Thyroid gland (tissue), 4 donors: ENCODE measurements around the gene PLBD2.

Source experiments
- CTCF ChIP-seq, 6 experiments: fragments of 200-600 bp in 3 of 6; fragments of 450-650 bp in 3 of 6; sonication (generic) in 3 of 6; IDR thresholded peaks; one replicate each; pipeline ENCODE4 v1.5.1; 2016 to 2019; ENCODE audit warnings: antibody characterized with exemption in 6 of 6, mild to moderate bottlenecking in 2 of 6, inconsistent platforms in 1 of 6, moderate library complexity in 1 of 6
- POLR2A ChIP-seq, 2 donors: fragments of 450-650 bp; IDR thresholded peaks; one replicate each; pipeline ENCODE4 v1.6.1; 2017; ENCODE audit warnings: antibody characterized with exemption in 2 of 2, mild to moderate bottlenecking in 2 of 2, moderate library complexity in 1 of 2

- TF ChIP-seq POLR2A (IDR thresholded peaks at IDR 0.05), result no peak
- TF ChIP-seq CTCF (IDR thresholded peaks at IDR 0.05), result no peak
These were observed 15.6 kb downstream of the PLBD2 start for GRCh38 chr12:113373969-113374368.
